DMS 273 (cell line): Measurements from ENCODE around the gene ULK4.
A peak's percentile ranks its signal among the peaks of the same experiment; 100 is the strongest.
"Not testable (repeated sequence)": the region's sequence is repeated elsewhere in the genome, so short reads cannot be mapped to it uniquely, and the experiment has no call there.

Experiments used
- DNase-seq: peaks from one replicate; lab custom pipeline; 2025; ENCODE audit not compliant: unreplicated experiment; lab: John Stamatoyannopoulos, UW

The ULK4 gene

GRCh38 chr3:41960826-41961750 is 815 bp downstream of the ULK4 start:
- DNase-seq: peak; percentile 78

- no peak for DNase-seq
These were observed 5.3 kb downstream of the ULK4 start for GRCh38 chr3:41956574-41956973.

- DNase-seq: no peak
These were observed 6.7 kb downstream of the ULK4 start for GRCh38 chr3:41955192-41955591.

- DNase-seq: no peak
These were observed 18.5 kb downstream of the ULK4 start for GRCh38 chr3:41943311-41943843.

- no peak for DNase-seq
These were observed 21.5 kb downstream of the ULK4 start for GRCh38 chr3:41940393-41940792.

- DNase-seq: no peak
These were observed 25.5 kb downstream of the ULK4 start for GRCh38 chr3:41936384-41936783.

- DNase-seq: no peak
These were observed 28.7 kb downstream of the ULK4 start for GRCh38 chr3:41933154-41933676.

GRCh38 chr3:41932464-41932863 is 29.4 kb downstream of the ULK4 start:
- DNase-seq: no peak

- DNase-seq: no peak
These were observed 41.4 kb downstream of the ULK4 start for GRCh38 chr3:41920406-41920965.

GRCh38 chr3:41915353-41915752 is 46.5 kb downstream of the ULK4 start:
- DNase-seq: no peak

- DNase-seq: no peak
These were observed 49.6 kb downstream of the ULK4 start for GRCh38 chr3:41912280-41912679.

GRCh38 chr3:41907330-41908073 is 54.4 kb downstream of the ULK4 start:
- no peak for DNase-seq

GRCh38 chr3:41900265-41900664 is 61.6 kb downstream of the ULK4 start:
- DNase-seq: no peak

GRCh38 chr3:41898631-41899030 is 63.3 kb downstream of the ULK4 start:
- peak; percentile 8 for DNase-seq

GRCh38 chr3:41893977-41894376 is 67.9 kb downstream of the ULK4 start:
- peak; percentile 59 for DNase-seq

GRCh38 chr3:41888368-41889076 is 73.4 kb downstream of the ULK4 start:
- no peak for DNase-seq

- DNase-seq: no peak
These were observed 78.9 kb downstream of the ULK4 start for GRCh38 chr3:41882956-41883355.

GRCh38 chr3:41881233-41881821 is 80.6 kb downstream of the ULK4 start:
- peak; percentile 60 for DNase-seq

- DNase-seq: no peak
These were observed 81.5 kb downstream of the ULK4 start for GRCh38 chr3:41880387-41880786.

- not testable (repeated sequence) for DNase-seq
These were observed 84.2 kb downstream of the ULK4 start for GRCh38 chr3:41877741-41878140.
